Suprapubic skin (tissue), 4 donors: ENCODE data around the gene CTDSP2. TPM values are rescaled to one million over a fixed set of nuclear protein-coding genes. Genes with fewer than 3 reads are reported as not detected.
"Not testable (repeated sequence)": the region's sequence is repeated elsewhere in the genome, so short reads cannot be mapped to it uniquely, and the experiment has no call there.

ENCODE experiments used
- DNase-seq, 2 donors: peaks; one replicate each; pipeline ENCODE4 v3.0.0-alpha.2; 2019; ENCODE audit warnings: low spot score in 2 of 2
- H3K27ac ChIP-seq: fragments of 200-600 bp; sonication (generic); one replicate; pipeline ENCODE4 v1.5.1; 2019
- H3K27me3 ChIP-seq: fragments of 200-600 bp; sonication (generic); one replicate; pipeline ENCODE4 v1.5.1; 2019
- H3K36me3 ChIP-seq: fragments of 200-600 bp; sonication (generic); one replicate; pipeline ENCODE4 v1.5.1; 2019
- H3K4me1 ChIP-seq: fragments of 200-600 bp; sonication (generic); one replicate; pipeline ENCODE4 v1.5.1; 2019
- H3K4me3 ChIP-seq: fragments of 200-600 bp; sonication (generic); one replicate; pipeline ENCODE4 v1.5.1; 2019; ENCODE audit warnings: mild to moderate bottlenecking
- H3K9me3 ChIP-seq: fragments of 200-600 bp; sonication (generic); one replicate; pipeline ENCODE4 v1.5.1; 2019
- CTCF ChIP-seq, 2 donors: fragments of 200-600 bp in 1 of 2; fragments of 450-650 bp in 1 of 2; sonication (generic) in 1 of 2; IDR thresholded peaks; one replicate each; pipeline ENCODE4 v1.5.1; 2016 to 2019; ENCODE audit warnings: antibody characterized with exemption in 2 of 2, mild to moderate bottlenecking in 1 of 2, moderate library complexity in 1 of 2
- EP300 ChIP-seq: sonication (generic); formaldehyde crosslinking; IDR thresholded peaks from one replicate; pipeline ENCODE4 v1.6.1; 2017; ENCODE audit warnings: antibody characterized with exemption
- POLR2A ChIP-seq, 2 donors: fragments of 450-650 bp; IDR thresholded peaks; one replicate each; pipeline ENCODE4 v1.6.1; 2017; ENCODE audit warnings: antibody characterized with exemption in 2 of 2, mild to moderate bottlenecking in 2 of 2, moderate library complexity in 2 of 2
- POLR2AphosphoS5 ChIP-seq, 3 donors: sonication (generic); formaldehyde crosslinking; IDR thresholded peaks; one replicate each; pipeline ENCODE4 v1.6.1; 2017; ENCODE audit warnings: antibody characterized with exemption in 3 of 3
- WGBS: methylation state at CpG from one replicate; pipeline ENCODE4 v1.1.5; 2018; 5-methylcytosine and 5-hydroxymethylcytosine counted together
- total RNA-seq, 4 donors: library from RNA; depleted of rRNA; stranded (reverse); fragments of >200 nt; gene quantifications; one replicate each; pipeline ENCODE4 v1.1.0, GENCODE V29; 2016

The CTDSP2 gene
- total RNA-seq, 4 donors from 2014 or later: 147 to 240 (median 215) TPM

- no peaks in the 10 kb centered on the region for H3K36me3 ChIP-seq
- no peaks in the 10 kb centered on the region for H3K9me3 ChIP-seq
- no peak overlapping the region for H3K27ac ChIP-seq
- 95% methylated on average over 6 of the region's 6 CpGs for WGBS
- TF ChIP-seq POLR2AphosphoS5 (IDR thresholded peaks at IDR 0.05): no peak
- no peak for TF ChIP-seq EP300
- TF ChIP-seq CTCF (IDR thresholded peaks at IDR 0.05): no peak
- H3K4me3 ChIP-seq: no peak overlapping the region
- H3K4me1 ChIP-seq: peaks cover 34% of the 10 kb centered on the region
- peak; percentile 21 to 41 for DNase-seq
- no peaks in the 10 kb centered on the region for H3K27me3 ChIP-seq
Observed at GRCh38 chr12:57885207-57885606, 38.7 kb upstream of the CTDSP2 start.

GRCh38 chr12:57883700-57884099 is 37.2 kb upstream of the CTDSP2 start:
- Histone ChIP-seq H3K27ac (no peak overlapping the region), H3K27me3 (no peaks in the 10 kb centered on the region), H3K4me3 (no peak overlapping the region), H3K4me1 (peaks cover 19% of the 10 kb centered on the region), H3K36me3 (no peaks in the 10 kb centered on the region), H3K9me3 (no peaks in the 10 kb centered on the region)
- TF ChIP-seq EP300 (no peak), POLR2A (IDR thresholded peaks at IDR 0.05) (no peak), POLR2AphosphoS5 (IDR thresholded peaks at IDR 0.05) (no peak), CTCF (IDR thresholded peaks at IDR 0.05) (no peak)
- DNase-seq: no peak

GRCh38 chr12:57883057-57883456 is 36.5 kb upstream of the CTDSP2 start:
- 93% methylated on average over 1 of the region's 1 CpG for WGBS
- H3K9me3 ChIP-seq: no peaks in the 10 kb centered on the region

GRCh38 chr12:57882575-57882974 is 36.0 kb upstream of the CTDSP2 start:
- TF ChIP-seq EP300 (no peak), POLR2AphosphoS5 (IDR thresholded peaks at IDR 0.05) (no peak), POLR2A (IDR thresholded peaks at IDR 0.05) (no peak), CTCF (IDR thresholded peaks at IDR 0.05) (no peak)
- H3K27ac ChIP-seq: no peak overlapping the region
- DNase-seq: no peak
- peaks cover 7% of the 10 kb centered on the region for H3K4me1 ChIP-seq
- no peak overlapping the region for H3K4me3 ChIP-seq
- H3K9me3 ChIP-seq: no peaks in the 10 kb centered on the region
- H3K36me3 ChIP-seq: no peaks in the 10 kb centered on the region
- no peaks in the 10 kb centered on the region for H3K27me3 ChIP-seq

More at GRCh38 chr12:57883057-57883456, 36.5 kb upstream of the CTDSP2 start:
- no peaks in the 10 kb centered on the region for H3K27me3 ChIP-seq
- DNase-seq: no peak
- TF ChIP-seq EP300 (no peak), POLR2A (IDR thresholded peaks at IDR 0.05) (no peak), POLR2AphosphoS5 (IDR thresholded peaks at IDR 0.05) (no peak), CTCF (IDR thresholded peaks at IDR 0.05) (no peak)
- no peak overlapping the region for H3K4me3 ChIP-seq
- H3K27ac ChIP-seq: no peak overlapping the region
- no peaks in the 10 kb centered on the region for H3K36me3 ChIP-seq
- H3K4me1 ChIP-seq: peaks cover 12% of the 10 kb centered on the region

GRCh38 chr12:57881475-57881874 is 34.9 kb upstream of the CTDSP2 start:
- Histone ChIP-seq H3K9me3 (no peaks in the 10 kb centered on the region), H3K4me3 (no peak overlapping the region), H3K27me3 (no peaks in the 10 kb centered on the region), H3K4me1 (no peaks in the 10 kb centered on the region), H3K36me3 (no peaks in the 10 kb centered on the region), H3K27ac (no peak overlapping the region)
- DNase-seq: peak; percentile 11 to 31
- TF ChIP-seq POLR2AphosphoS5 (IDR thresholded peaks at IDR 0.05) (no peak), CTCF (IDR thresholded peaks at IDR 0.05) (no peak), POLR2A (IDR thresholded peaks at IDR 0.05) (no peak), EP300 (no peak)

- not testable (repeated sequence) for H3K9me3 ChIP-seq, H3K27ac ChIP-seq, H3K36me3 ChIP-seq, H3K4me3 ChIP-seq, H3K27me3 ChIP-seq, H3K4me1 ChIP-seq
- WGBS: 86% methylated on average over 8 of the region's 9 CpGs
- peak; percentile 16 to 31 for DNase-seq
Observed at GRCh38 chr12:57881035-57881434, 34.5 kb upstream of the CTDSP2 start.
